Mucosa of gallbladder (tissue), 1 donor: Measurements from ENCODE around the gene RNF220. TPM values are rescaled to one million over a fixed set of nuclear protein-coding genes. Genes with fewer than 3 reads are reported as not detected.

Experiments used
- DNase-seq: peaks from one replicate; pipeline ENCODE4 v3.0.0-alpha.2; 2020; ENCODE audit warnings: low spot score
- total RNA-seq: library from RNA; stranded (reverse); gene quantifications from one replicate; pipeline ENCODE4 v1.2.1, GENCODE V29; 2021
- donor health status: DM: no; HTN: no; CAD: no.

The RNF220 gene
- 68.1 TPM for total RNA-seq

- peak; percentile 47 for DNase-seq
Observed at GRCh38 chr1:44405031-44405797, at the start of gene RNF220. Gene RNF220, plus strand, starts transcription at chr1:44405255.

GRCh38 chr1:44355582-44356305, 49.3 kb upstream of the RNF220 start:
- no peak for DNase-seq

- no peak for DNase-seq
Observed at GRCh38 chr1:44357710-44358109, 47.3 kb upstream of the RNF220 start.

- DNase-seq = no peak
Observed at GRCh38 chr1:44359234-44359935, 45.7 kb upstream of the RNF220 start.

GRCh38 chr1:44361478-44361877, 43.6 kb upstream of the RNF220 start:
- DNase-seq = no peak

- DNase-seq = no peak
Observed at GRCh38 chr1:44366371-44366975, 38.6 kb upstream of the RNF220 start.

GRCh38 chr1:44367944-44368343, 37.1 kb upstream of the RNF220 start:
- no peak for DNase-seq

- no peak for DNase-seq
Observed at GRCh38 chr1:44368471-44369151, 36.4 kb upstream of the RNF220 start.

GRCh38 chr1:44371206-44371605, 33.8 kb upstream of the RNF220 start:
- DNase-seq = no peak

GRCh38 chr1:44375547-44375946, 29.5 kb upstream of the RNF220 start:
- no peak for DNase-seq

- peak; percentile 24 for DNase-seq
Observed at GRCh38 chr1:44377925-44378784, 26.9 kb upstream of the RNF220 start.

- DNase-seq = no peak
Observed at GRCh38 chr1:44380666-44381177, 24.3 kb upstream of the RNF220 start.

- DNase-seq = no peak
Observed at GRCh38 chr1:44388551-44388950, 16.5 kb upstream of the RNF220 start.

- no peak for DNase-seq
Observed at GRCh38 chr1:44389437-44389836, 15.6 kb upstream of the RNF220 start.

- DNase-seq = no peak
Observed at GRCh38 chr1:44390277-44390676, 14.8 kb upstream of the RNF220 start.

GRCh38 chr1:44401256-44402228, 3.5 kb upstream of the RNF220 start:
- DNase-seq = no peak

GRCh38 chr1:44405798-44406736, 1.0 kb downstream of the RNF220 start:
- DNase-seq = no peak
